DOHH2 (cell line): ENCODE data around the gene CXCL16.

ENCODE experiments used
- EZH2phosphoT487 ChIP-seq: fragments of 200-600 bp; sonication (generic); IDR thresholded peaks from 2 replicates; pipeline ENCODE4 v1.6.1; 2017; ENCODE audit warnings: borderline replicate concordance, mild to moderate bottlenecking, antibody characterized with exemption, low read length, moderate library complexity, mixed read lengths
- TF ChIP-seq, protein P1 (sequence below): fragments of 200-600 bp; sonication (generic); IDR thresholded peaks from one replicate; pipeline ENCODE4 v1.5.1; 2014; ENCODE audit warnings: antibody characterized with exemption, mild to moderate bottlenecking, low read depth, low read length; ENCODE audit not compliant: poor library complexity, severe bottlenecking

DNA sequence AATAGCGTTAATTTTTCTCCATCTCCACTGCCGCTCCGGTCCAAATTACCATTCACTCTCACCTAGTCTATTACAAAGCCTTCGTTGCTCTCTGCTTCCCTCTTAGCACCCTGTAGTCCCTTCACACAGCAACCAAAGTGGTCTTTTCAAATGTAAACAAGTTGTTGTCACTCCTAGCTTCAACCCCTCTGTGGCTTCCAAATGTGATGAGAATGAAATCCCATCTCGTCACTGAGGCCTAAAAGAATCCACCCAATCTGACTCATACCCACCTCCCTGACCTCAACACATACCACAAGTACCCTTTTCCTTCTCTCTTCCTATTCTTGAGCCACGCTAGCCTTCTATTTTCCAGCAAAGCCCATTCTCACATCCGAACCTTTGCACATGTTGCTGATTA lies 33.6 kb downstream of the CXCL16 start:
- TF ChIP-seq, protein P1, sequence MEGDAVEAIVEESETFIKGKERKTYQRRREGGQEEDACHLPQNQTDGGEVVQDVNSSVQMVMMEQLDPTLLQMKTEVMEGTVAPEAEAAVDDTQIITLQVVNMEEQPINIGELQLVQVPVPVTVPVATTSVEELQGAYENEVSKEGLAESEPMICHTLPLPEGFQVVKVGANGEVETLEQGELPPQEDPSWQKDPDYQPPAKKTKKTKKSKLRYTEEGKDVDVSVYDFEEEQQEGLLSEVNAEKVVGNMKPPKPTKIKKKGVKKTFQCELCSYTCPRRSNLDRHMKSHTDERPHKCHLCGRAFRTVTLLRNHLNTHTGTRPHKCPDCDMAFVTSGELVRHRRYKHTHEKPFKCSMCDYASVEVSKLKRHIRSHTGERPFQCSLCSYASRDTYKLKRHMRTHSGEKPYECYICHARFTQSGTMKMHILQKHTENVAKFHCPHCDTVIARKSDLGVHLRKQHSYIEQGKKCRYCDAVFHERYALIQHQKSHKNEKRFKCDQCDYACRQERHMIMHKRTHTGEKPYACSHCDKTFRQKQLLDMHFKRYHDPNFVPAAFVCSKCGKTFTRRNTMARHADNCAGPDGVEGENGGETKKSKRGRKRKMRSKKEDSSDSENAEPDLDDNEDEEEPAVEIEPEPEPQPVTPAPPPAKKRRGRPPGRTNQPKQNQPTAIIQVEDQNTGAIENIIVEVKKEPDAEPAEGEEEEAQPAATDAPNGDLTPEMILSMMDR: no peak
- TF ChIP-seq EZH2phosphoT487: no peak
